Liver (tissue), 9 donors: ENCODE results near the gene RAB27A. TPM values are rescaled to one million over a fixed set of nuclear protein-coding genes. Genes with fewer than 3 reads are reported as not detected.

Source experiments
- DNase-seq: peaks from one replicate; pipeline ENCODE4 v3.0.0-alpha.2; 2017; ENCODE audit warnings: low spot score
- H3K27ac ChIP-seq, 2 donors: one replicate each; pipeline ENCODE4 v1.7.0; 2013; ENCODE audit warnings: inconsistent platforms in 2 of 2, low read length in 2 of 2, control low read depth in 1 of 2, low read depth in 1 of 2, mild to moderate bottlenecking in 1 of 2
- H3K27me3 ChIP-seq, 4 donors: one replicate each; pipeline versions ENCODE4 v1.6.1 to v1.7.0; 2013; ENCODE audit warnings: low read length in 3 of 4, inconsistent platforms in 1 of 4, mild to moderate bottlenecking in 1 of 4, moderate library complexity in 1 of 4; ENCODE audit not compliant: control insufficient read depth in 4 of 4, insufficient read depth in 4 of 4
- H3K36me3 ChIP-seq, 4 donors: one replicate each; pipeline versions ENCODE4 v1.6.1 to v1.7.0; 2013; ENCODE audit warnings: low read length in 3 of 4, mild to moderate bottlenecking in 3 of 4, low read depth in 1 of 4, moderate library complexity in 1 of 4; ENCODE audit not compliant: control insufficient read depth in 4 of 4, insufficient read depth in 3 of 4
- H3K4me1 ChIP-seq, 4 donors: one replicate each; pipeline versions ENCODE4 v1.6.1 to v1.7.0; 2013; ENCODE audit warnings: low read length in 3 of 4, mild to moderate bottlenecking in 3 of 4, moderate library complexity in 1 of 4; ENCODE audit not compliant: control insufficient read depth in 4 of 4, insufficient read depth in 4 of 4
- H3K4me3 ChIP-seq, 3 donors: one replicate each; pipeline versions ENCODE4 v1.6.1 to v1.7.0; 2013; ENCODE audit warnings: low read length in 3 of 3, control low read depth in 1 of 3, low read depth in 1 of 3, mild to moderate bottlenecking in 1 of 3
- H3K9ac ChIP-seq, 2 donors: one replicate each; pipeline ENCODE4 v1.7.0; 2013; ENCODE audit warnings: low read length in 2 of 2, mild to moderate bottlenecking in 2 of 2, moderate library complexity in 2 of 2, control low read depth in 1 of 2, low read depth in 1 of 2
- H3K9me3 ChIP-seq, 4 donors: one replicate each; pipeline versions ENCODE4 v1.6.1 to v1.7.0; 2013; ENCODE audit warnings: low read length in 3 of 4; ENCODE audit not compliant: control insufficient read depth in 4 of 4
- ATF3 ChIP-seq: IDR thresholded peaks from 2 replicates; pipeline ENCODE4 v1.6.1; 2016; ENCODE audit warnings: antibody characterized with exemption
- EGR1 ChIP-seq, 2 donors: IDR thresholded peaks; 2 replicates each; pipeline ENCODE4 v1.6.1; 2016 to 2018; ENCODE audit warnings: antibody characterized with exemption in 2 of 2, low read depth in 2 of 2
- FOXA2 ChIP-seq: IDR thresholded peaks from 2 replicates; pipeline ENCODE4 v1.6.1; 2016; ENCODE audit warnings: antibody characterized with exemption
- HNF4A ChIP-seq, 2 donors: conservative IDR thresholded peaks; 2 replicates each; pipeline ENCODE4 v1.6.1; 2016; ENCODE audit warnings: antibody characterized with exemption in 2 of 2, mild to moderate bottlenecking in 2 of 2
- HNF4G ChIP-seq: IDR thresholded peaks from 2 replicates; pipeline ENCODE4 v1.6.1; 2016; ENCODE audit warnings: antibody characterized with exemption
- JUND ChIP-seq, 2 donors: IDR thresholded peaks; 2 replicates each; pipeline ENCODE4 v1.6.1; 2016; ENCODE audit warnings: antibody characterized with exemption in 2 of 2
- MAX ChIP-seq: IDR thresholded peaks from 2 replicates; pipeline ENCODE4 v1.6.1; 2016; ENCODE audit warnings: antibody characterized with exemption
- RAD21 ChIP-seq, 2 donors: IDR thresholded peaks; 2 replicates each; pipeline ENCODE4 v1.6.1; 2016; ENCODE audit warnings: antibody characterized with exemption in 2 of 2, mild to moderate bottlenecking in 2 of 2
- REST ChIP-seq: IDR thresholded peaks from 2 replicates; pipeline ENCODE4 v1.6.1; 2016; ENCODE audit warnings: antibody characterized with exemption, mild to moderate bottlenecking
- RXRA ChIP-seq, 2 donors: IDR thresholded peaks; 2 replicates each; pipeline ENCODE4 v1.6.1; 2017 to 2018; ENCODE audit warnings: antibody characterized with exemption in 2 of 2, mild to moderate bottlenecking in 1 of 2
- SP1 ChIP-seq: IDR thresholded peaks from 2 replicates; pipeline ENCODE4 v1.6.1; 2018; ENCODE audit warnings: antibody characterized with exemption, mild to moderate bottlenecking
- TAF1 ChIP-seq: conservative IDR thresholded peaks from 2 replicates; pipeline ENCODE4 v1.6.1; 2016; ENCODE audit warnings: antibody characterized with exemption, mild to moderate bottlenecking
- YY1 ChIP-seq: IDR thresholded peaks from 2 replicates; pipeline ENCODE4 v1.6.1; 2016; ENCODE audit warnings: antibody characterized with exemption, mild to moderate bottlenecking
- ZBTB33 ChIP-seq: IDR thresholded peaks from 2 replicates; pipeline ENCODE4 v1.6.1; 2016; ENCODE audit warnings: antibody characterized with exemption
- WGBS: extraction: QIAGEN DNeasy Blood & Tissue Kit; methylation state at CpG from one replicate; pipeline ENCODE4 v1.1.7; 2013; 5-methylcytosine and 5-hydroxymethylcytosine counted together
- polyA plus RNA-seq, 2 donors: library from polyadenylated mRNA; stranded (reverse) in 1 of 2; unstranded in 1 of 2; fragments of 200-250 nt in 1 of 2; fragments of >200 nt in 1 of 2; fragmentation: Nextera tagmentation in 1 of 2; extraction: Ambion mirVana in 1 of 2; gene quantifications; one replicate each; pipeline versions ENCODE4 v1.2.1 to v1.2.3, GENCODE V29; 2013 to 2015
- total RNA-seq, 2 donors: library from RNA; depleted of rRNA; stranded (reverse); fragments of >200 nt; gene quantifications; one replicate each; pipeline ENCODE4 v1.2.3, GENCODE V29; 2014
- donor health status: healthy.
- donor health status: healthy.
- donor health status: healthy.
- donor health status: healthy.
- donor health status: healthy.

RAB27A gene
- total and polyA plus RNA-seq, 4 donors: 6.4 to 30.8 (median 24.9) TPM

- Histone ChIP-seq H3K36me3 (peaks cover 3 to 56% (median 41%) of the 10 kb centered on the region in 4 donors), H3K9me3 (no peaks in the 10 kb centered on the region), H3K27ac (no peak overlapping the region), H3K4me1 (no peaks in the 10 kb centered on the region), H3K27me3 (no peaks in the 10 kb centered on the region), H3K4me3 (no peak overlapping the region), H3K9ac (no peak overlapping the region)
- no peak for TF ChIP-seq TAF1
- TF ChIP-seq RAD21 (IDR thresholded peaks at IDR 0.05): no peak
- no peak for TF ChIP-seq FOXA2
- TF ChIP-seq ZBTB33: no peak
- TF ChIP-seq MAX: no peak
- TF ChIP-seq YY1: no peak
- no peak for TF ChIP-seq REST
- TF ChIP-seq SP1: no peak
- DNase-seq: no peak
- 89% methylated on average over 2 of the region's 2 CpGs for WGBS
These were observed 105.9 kb downstream of the RAB27A start for GRCh38 chr15:55183679-55184078.

- no peak for DNase-seq
- Histone ChIP-seq H3K4me3 (no peak overlapping the region), H3K27me3 (no peaks in the 10 kb centered on the region), H3K36me3 (peaks cover 4 to 50% (median 30%) of the 10 kb centered on the region in 4 donors), H3K9me3 (no peaks in the 10 kb centered on the region), H3K9ac (no peak overlapping the region), H3K27ac (no peak overlapping the region), H3K4me1 (no peaks in the 10 kb centered on the region)
- TF ChIP-seq JUND (IDR thresholded peaks at IDR 0.05): no peak
- TF ChIP-seq RXRA (IDR thresholded peaks at IDR 0.05): no peak
- no peak for TF ChIP-seq HNF4A (conservative IDR thresholded peaks at IDR 0.05)
- no peak for TF ChIP-seq EGR1 (IDR thresholded peaks at IDR 0.05; ENCODE audit: low read depth in 2 of 2)
- no peak for TF ChIP-seq ATF3
- TF ChIP-seq TAF1: no peak
These were observed 110.5 kb downstream of the RAB27A start for GRCh38 chr15:55179141-55179540.

GRCh38 chr15:55170361-55170760 lies 119.3 kb downstream of the RAB27A start:
- no peak overlapping the region for H3K27ac ChIP-seq
- no peak for DNase-seq
- H3K4me3 ChIP-seq: no peak overlapping the region
- no peaks in the 10 kb centered on the region for H3K27me3 ChIP-seq
- 87% methylated on average over 4 of the region's 4 CpGs for WGBS
- no peaks in the 10 kb centered on the region for H3K9me3 ChIP-seq
- TF ChIP-seq RXRA (IDR thresholded peaks at IDR 0.05): no peak
- no peak for TF ChIP-seq ZBTB33
- no peak for TF ChIP-seq REST
- TF ChIP-seq RAD21 (IDR thresholded peaks at IDR 0.05): no peak
- no peak for TF ChIP-seq HNF4A (conservative IDR thresholded peaks at IDR 0.05)
- TF ChIP-seq HNF4G: no peak
- H3K36me3 ChIP-seq: no peaks in the 10 kb centered on the region
- no peak overlapping the region for H3K9ac ChIP-seq
- no peaks in the 10 kb centered on the region for H3K4me1 ChIP-seq
